IMR-90 (cell line): ENCODE data around the gene CD55. TPM values are rescaled to one million over a fixed set of nuclear protein-coding genes. Genes with fewer than 3 reads are reported as not detected.

Experiments
- ATAC-seq: fragments of 200-7000 bp; cut with Tn5 transposase; 2 replicates; pipeline ENCODE4 v1.9.1; 2020; ENCODE audit warnings: low read depth, mild to moderate bottlenecking, moderate library complexity
- BruUV-seq: library from RNA; stranded (reverse); fragments of 400-500 nt; replicated peaks from 2 replicates; lab custom pipeline; 2021; lab: Mats Ljungman, UMichigan
- CTCF ChIA-PET: fragments of 300-600 bp; formaldehyde crosslinking; extraction: SDS; loops from one replicate; lab custom pipeline; 2021; ENCODE audit warnings: antibody characterized with exemption; lab: Yijun Ruan, JAX
- POLR2A ChIA-PET: fragments of 300-600 bp; sonication (Branson Sonifier 250); formaldehyde crosslinking; loops from one replicate; lab custom pipeline; 2022; ENCODE audit warnings: antibody characterized with exemption; ENCODE audit not compliant: unreplicated experiment; lab: Charles Lee
- DNase-seq: peaks from one replicate; pipeline ENCODE4 v3.0.0; 2013
- H2AFZ ChIP-seq: replicated peaks from 2 replicates; pipeline ENCODE3; 2013; ENCODE audit warnings: low read length, mild to moderate bottlenecking; ENCODE audit not compliant: poor library complexity
- H2AK5ac ChIP-seq: 2 replicates; pipeline ENCODE4 v1.6.1; 2013; ENCODE audit warnings: low read depth, low read length, inconsistent platforms
- H2AK9ac ChIP-seq: replicated peaks from 2 replicates; pipeline ENCODE3; 2013; ENCODE audit warnings: mild to moderate bottlenecking, low read depth, low read length, moderate library complexity; ENCODE audit not compliant: poor library complexity
- H2BK120ac ChIP-seq: 2 replicates; pipeline ENCODE4 v1.6.1; 2013; ENCODE audit warnings: low read depth, low read length, inconsistent platforms
- H2BK15ac ChIP-seq: 3 replicates; pipeline ENCODE4 v1.6.1; 2013; ENCODE audit warnings: low read depth, low read length, inconsistent platforms
- H2BK20ac ChIP-seq: 2 replicates; pipeline ENCODE4 v1.6.1; 2013; ENCODE audit warnings: low read depth, mild to moderate bottlenecking, inconsistent platforms, low read length, moderate library complexity
- H2BK5ac ChIP-seq: 2 replicates; pipeline ENCODE4 v1.6.1; 2013; ENCODE audit warnings: mild to moderate bottlenecking, low read depth, low read length, inconsistent platforms; ENCODE audit not compliant: poor library complexity, severe bottlenecking
- H3K14ac ChIP-seq: replicated peaks from 2 replicates; pipeline ENCODE4 v1.6.1; 2013; ENCODE audit warnings: low read depth, low read length, inconsistent platforms
- H3K18ac ChIP-seq: 2 replicates; pipeline ENCODE4 v1.6.1; 2013; ENCODE audit warnings: low read depth, low read length, control low read depth
- H3K23ac ChIP-seq: 2 replicates; pipeline ENCODE4 v1.6.1; 2013; ENCODE audit warnings: low read depth, low read length, inconsistent platforms
- H3K27ac ChIP-seq: 2 replicates; pipeline ENCODE4 v1.5.1; 2013; ENCODE audit warnings: mild to moderate bottlenecking, control low read depth, low read length; ENCODE audit not compliant: insufficient read depth
- H3K27me3 ChIP-seq: 2 replicates; pipeline ENCODE4 v1.6.1; 2013; ENCODE audit warnings: low read length; ENCODE audit not compliant: control insufficient read depth, insufficient read depth
- H3K36me3 ChIP-seq: 2 replicates; pipeline ENCODE4 v1.6.1; 2013; ENCODE audit warnings: low read length, mixed read lengths; ENCODE audit not compliant: control insufficient read depth, insufficient read depth
- H3K4ac ChIP-seq: 2 replicates; pipeline ENCODE4 v1.6.1; 2013; ENCODE audit warnings: low read depth, low read length, inconsistent platforms
- H3K4me1 ChIP-seq: 2 replicates; pipeline ENCODE4 v1.6.1; 2013; ENCODE audit warnings: low read length, mixed read lengths; ENCODE audit not compliant: control insufficient read depth, insufficient read depth
- H3K4me2 ChIP-seq: 2 replicates; pipeline ENCODE4 v1.6.1; 2013; ENCODE audit warnings: low read depth, mild to moderate bottlenecking, control low read depth, low read length, moderate library complexity
- H3K4me3 ChIP-seq: 2 replicates; pipeline ENCODE4 v1.5.1; 2013; ENCODE audit warnings: low read depth, mild to moderate bottlenecking, control low read depth, low read length, moderate library complexity; ENCODE audit not compliant: insufficient read depth
- H3K56ac ChIP-seq: 2 replicates; pipeline ENCODE4 v1.6.1; 2013; ENCODE audit warnings: low read length, inconsistent platforms; ENCODE audit not compliant: insufficient read depth; ENCODE audit errors: extremely low read depth
- H3K79me1 ChIP-seq, 2 experiments: 2 replicates each; pipeline ENCODE4 v1.6.1; 2013; ENCODE audit warnings: low read length in 2 of 2, inconsistent platforms in 1 of 2, low read depth in 1 of 2
- H3K9ac ChIP-seq: 2 replicates; pipeline ENCODE4 v1.6.1; 2013; ENCODE audit warnings: low read depth, low read length, control low read depth
- H3K9me1 ChIP-seq: 2 replicates; pipeline ENCODE4 v1.6.1; 2013; ENCODE audit warnings: low read length, inconsistent platforms; ENCODE audit not compliant: insufficient read depth
- H3K9me3 ChIP-seq: 2 replicates; pipeline ENCODE4 v1.6.1; 2013; ENCODE audit warnings: low read length; ENCODE audit not compliant: control insufficient read depth, insufficient read depth
- H4K20me1 ChIP-seq: 2 replicates; pipeline ENCODE4 v1.6.1; 2013; ENCODE audit warnings: low read length, inconsistent platforms; ENCODE audit not compliant: insufficient read depth
- H4K5ac ChIP-seq: 2 replicates; pipeline ENCODE4 v1.6.1; 2013; ENCODE audit warnings: mild to moderate bottlenecking, low read depth, low read length, control low read depth
- H4K8ac ChIP-seq, 2 experiments: 2 replicates each; pipeline ENCODE4 v1.6.1; 2013; ENCODE audit warnings: low read depth in 2 of 2, low read length in 2 of 2, control low read depth in 1 of 2, inconsistent platforms in 1 of 2
- H4K91ac ChIP-seq: 2 replicates; pipeline ENCODE4 v1.6.1; 2013; ENCODE audit warnings: low read depth, low read length, inconsistent platforms; ENCODE audit not compliant: insufficient read depth
- CEBPB ChIP-seq: IDR thresholded peaks from 2 replicates; pipeline ENCODE4 v1.6.1; 2012; ENCODE audit warnings: low read depth, low read length, improper control_type of control experiment
- WGBS, 2 experiments: methylation state at CpG; one replicate each; pipeline versions ENCODE4 v1.1.5 to v1.1.7; 2013; ENCODE audit warnings: missing lambda C conversion rate in 2 of 2; ENCODE audit not compliant: insufficient read length in 1 of 2; ENCODE audit errors: extremely low coverage in 2 of 2; 5-methylcytosine and 5-hydroxymethylcytosine counted together
- dilution Hi-C: fragments of 300-500 bp; cut with HindIII; formaldehyde crosslinking; loops from one replicate; pipeline ENCODE4 v1.14.3; 2018; ENCODE audit warnings: low sequenced_read_pairs; ENCODE audit not compliant: unreplicated experiment
- in situ Hi-C: fragments of 300-500 bp; cut with MboI; formaldehyde crosslinking; loops from 3 replicates; pipeline ENCODE4 v1.14.3; 2019; ENCODE audit warnings: low sequenced_read_pairs, inconsistent platforms, mixed read lengths
- intact Hi-C: fragments of 100-400 bp; cut with micrococcal nuclease; formaldehyde crosslinking; loops from 2 replicates; pipeline ENCODE4 v1.10.0; 2022
- polyA plus RNA-seq, 3 experiments: library from polyadenylated mRNA; depleted of rRNA; stranded (reverse); fragments of >200 nt; gene quantifications; 2 replicates each; pipeline ENCODE4 v1.2.3, GENCODE V29; 2012; ENCODE audit warnings: low replicate concordance in 1 of 3
- total RNA-seq: library from RNA; depleted of rRNA; stranded (reverse); fragments of >200 nt; gene quantifications from 2 replicates; pipeline ENCODE4 v1.2.3, GENCODE V29; 2012
- TF ChIP-seq, protein P1 (sequence below): conservative IDR thresholded peaks from 2 replicates; pipeline ENCODE4 v1.5.1; 2012; ENCODE audit warnings: mild to moderate bottlenecking, low read depth, low read length, improper control_type of control experiment

The CD55 gene
- total and polyA plus RNA-seq, 2 of the 4 experiments (the other 2 are of a cell fraction) = 6.6 to 11.5 TPM

DNA sequence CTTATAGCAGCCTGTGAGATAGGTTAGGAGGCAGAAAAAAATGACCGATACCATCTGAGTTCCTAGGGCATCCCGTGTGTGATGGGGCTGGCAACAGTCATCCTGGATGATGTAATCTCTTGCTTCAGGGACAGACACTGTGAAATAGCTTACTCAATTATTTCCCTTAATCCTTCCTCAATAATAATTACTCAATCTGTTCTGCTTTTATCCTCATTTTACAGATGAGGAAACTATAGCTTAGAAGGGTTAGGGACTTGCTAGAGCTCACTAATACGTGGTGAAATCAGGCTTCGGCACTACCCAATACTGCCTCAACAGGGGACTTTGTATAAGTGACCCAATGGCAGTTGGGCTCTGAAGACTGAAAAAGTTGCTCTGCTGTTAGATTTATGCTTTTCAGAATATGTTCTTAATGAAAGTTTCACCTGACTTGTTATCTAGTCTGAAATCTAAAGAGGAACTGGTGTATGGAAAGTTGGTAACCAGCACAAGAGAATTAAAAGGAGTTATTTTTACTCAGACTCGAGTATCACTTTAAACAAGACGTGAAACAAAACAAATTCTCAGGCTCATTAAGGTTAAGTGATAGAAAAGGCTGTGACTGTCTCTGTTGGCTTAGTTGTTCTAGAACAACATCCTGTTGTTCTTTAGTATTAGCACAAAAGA, 14.4 kb downstream of the CD55 start:
- Histone ChIP-seq H2BK120ac (no peak overlapping the region), H3K4ac (no peak overlapping the region), H3K14ac (no peak overlapping the region), H3K4me3 (no peak overlapping the region), H3K56ac (no peak overlapping the region), H4K91ac (no peak overlapping the region), H3K18ac (no peak overlapping the region; the same call in 1 of the 2 replicates), H3K79me1 (no peaks in the 10 kb centered on the region), H3K9me3 (no peaks in the 10 kb centered on the region), H3K27ac (no peak overlapping the region), H2BK5ac (no peak overlapping the region), H2AK5ac (no peak overlapping the region), H2AK9ac (no peak overlapping the region), H2BK20ac (no peak overlapping the region), H3K23ac (no peak overlapping the region), H3K9ac (no peak overlapping the region), H3K36me3 (peaks cover 5% of the 10 kb centered on the region), H4K20me1 (no peaks in the 10 kb centered on the region), H3K4me1 (peaks cover 2% of the 10 kb centered on the region; the same call in 1 of the 2 replicates), H4K8ac (no peak overlapping the region), H2AFZ (no peak overlapping the region), H3K4me2 (no peak overlapping the region), H3K9me1 (peaks cover 3% of the 10 kb centered on the region; the same call in 1 of the 2 replicates), H2BK15ac (no peak overlapping the region), H4K5ac (no peak overlapping the region), H3K27me3 (no peaks in the 10 kb centered on the region)
- no CpG with 5 or more reads among the region's 6 CpGs for WGBS, 2 experiments
- DNase-seq = no peak
- BruUV-seq = no TSS peak
- no peak for ATAC-seq
- dilution Hi-C loops = no loop called here
- CTCF ChIA-PET = interaction anchor here (0.6 to 1.3 kb wide), 2 partner anchors 17 to 143 kb away, joined by 3 to 4 read pairs; no protein-coding TSS in a partner anchor
- POLR2A ChIA-PET = no interaction called here
- TF ChIP-seq CEBPB = peak; percentile 43; the same call in 1 of the 2 replicates
- TF ChIP-seq, protein P1, sequence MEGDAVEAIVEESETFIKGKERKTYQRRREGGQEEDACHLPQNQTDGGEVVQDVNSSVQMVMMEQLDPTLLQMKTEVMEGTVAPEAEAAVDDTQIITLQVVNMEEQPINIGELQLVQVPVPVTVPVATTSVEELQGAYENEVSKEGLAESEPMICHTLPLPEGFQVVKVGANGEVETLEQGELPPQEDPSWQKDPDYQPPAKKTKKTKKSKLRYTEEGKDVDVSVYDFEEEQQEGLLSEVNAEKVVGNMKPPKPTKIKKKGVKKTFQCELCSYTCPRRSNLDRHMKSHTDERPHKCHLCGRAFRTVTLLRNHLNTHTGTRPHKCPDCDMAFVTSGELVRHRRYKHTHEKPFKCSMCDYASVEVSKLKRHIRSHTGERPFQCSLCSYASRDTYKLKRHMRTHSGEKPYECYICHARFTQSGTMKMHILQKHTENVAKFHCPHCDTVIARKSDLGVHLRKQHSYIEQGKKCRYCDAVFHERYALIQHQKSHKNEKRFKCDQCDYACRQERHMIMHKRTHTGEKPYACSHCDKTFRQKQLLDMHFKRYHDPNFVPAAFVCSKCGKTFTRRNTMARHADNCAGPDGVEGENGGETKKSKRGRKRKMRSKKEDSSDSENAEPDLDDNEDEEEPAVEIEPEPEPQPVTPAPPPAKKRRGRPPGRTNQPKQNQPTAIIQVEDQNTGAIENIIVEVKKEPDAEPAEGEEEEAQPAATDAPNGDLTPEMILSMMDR = no peak
- in situ Hi-C loops = no loop called here
- intact Hi-C loops = no loop called here
